Ishikawa (cell line): Measurements from ENCODE around the gene GARIN3.

Experiments
- CEBPB ChIP-seq: IDR thresholded peaks from 2 replicates; pipeline ENCODE4 v1.6.1; 2012
- CREB1 ChIP-seq: IDR thresholded peaks from 2 replicates; pipeline ENCODE4 v1.6.1; 2012; ENCODE audit warnings: low read depth
- EGR1 ChIP-seq: IDR thresholded peaks from 2 replicates; pipeline ENCODE4 v1.6.1; 2012
- EP300 ChIP-seq: IDR thresholded peaks from 2 replicates; pipeline ENCODE4 v1.6.1; 2012; ENCODE audit warnings: borderline replicate concordance
- FOXM1 ChIP-seq: IDR thresholded peaks from 2 replicates; pipeline ENCODE4 v1.6.1; 2012; ENCODE audit warnings: low read depth, borderline replicate concordance
- NFIC ChIP-seq: IDR thresholded peaks from 2 replicates; pipeline ENCODE4 v1.6.1; 2012
- RAD21 ChIP-seq: IDR thresholded peaks from 2 replicates; pipeline ENCODE4 v1.6.1; 2012; ENCODE audit warnings: low read depth
- TAF1 ChIP-seq: IDR thresholded peaks from 2 replicates; pipeline ENCODE4 v1.6.1; 2012; ENCODE audit warnings: low read depth, mild to moderate bottlenecking
- TCF12 ChIP-seq: IDR thresholded peaks from 2 replicates; pipeline ENCODE4 v1.6.1; 2012; ENCODE audit warnings: low read depth
- TEAD4 ChIP-seq: IDR thresholded peaks from 2 replicates; pipeline ENCODE4 v1.6.1; 2012
- YY1 ChIP-seq: IDR thresholded peaks from 2 replicates; pipeline ENCODE4 v1.6.1; 2012; ENCODE audit warnings: low read depth
- ZBTB7A ChIP-seq: IDR thresholded peaks from 2 replicates; pipeline ENCODE4 v1.6.1; 2012; ENCODE audit warnings: low read depth
- TF ChIP-seq, protein P1 (sequence below): IDR thresholded peaks from 2 replicates; pipeline ENCODE4 v1.6.1; 2012
- TF ChIP-seq, protein P2 (sequence below): IDR thresholded peaks from 2 replicates; pipeline ENCODE4 v1.6.1; 2012
- TF ChIP-seq, protein P3 (sequence below): IDR thresholded peaks from 2 replicates; pipeline ENCODE4 v1.6.1; 2012; ENCODE audit warnings: low read depth, mild to moderate bottlenecking

GARIN3 gene

GRCh38 chr5:157214415-157214814 is 48.4 kb upstream of the GARIN3 start:
- TF ChIP-seq FOXM1 (no peak), EP300 (no peak), CREB1 (no peak), RAD21 (no peak)
- TF ChIP-seq, protein P1, sequence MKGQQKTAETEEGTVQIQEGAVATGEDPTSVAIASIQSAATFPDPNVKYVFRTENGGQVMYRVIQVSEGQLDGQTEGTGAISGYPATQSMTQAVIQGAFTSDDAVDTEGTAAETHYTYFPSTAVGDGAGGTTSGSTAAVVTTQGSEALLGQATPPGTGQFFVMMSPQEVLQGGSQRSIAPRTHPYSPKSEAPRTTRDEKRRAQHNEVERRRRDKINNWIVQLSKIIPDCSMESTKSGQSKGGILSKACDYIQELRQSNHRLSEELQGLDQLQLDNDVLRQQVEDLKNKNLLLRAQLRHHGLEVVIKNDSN = no peak

- no peak for TF ChIP-seq TCF12
- no peak for TF ChIP-seq CEBPB
- TF ChIP-seq TEAD4 = no peak
- no peak for TF ChIP-seq RAD21
- TF ChIP-seq FOXM1 = no peak
- no peak for TF ChIP-seq TAF1
- TF ChIP-seq, protein P2, sequence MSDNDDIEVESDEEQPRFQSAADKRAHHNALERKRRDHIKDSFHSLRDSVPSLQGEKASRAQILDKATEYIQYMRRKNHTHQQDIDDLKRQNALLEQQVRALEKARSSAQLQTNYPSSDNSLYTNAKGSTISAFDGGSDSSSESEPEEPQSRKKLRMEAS = no peak
- TF ChIP-seq ZBTB7A = no peak
- TF ChIP-seq CREB1 = no peak
- TF ChIP-seq YY1 = no peak
Observed at GRCh38 chr5:157213527-157214243, 47.6 kb upstream of the GARIN3 start.

DNA sequence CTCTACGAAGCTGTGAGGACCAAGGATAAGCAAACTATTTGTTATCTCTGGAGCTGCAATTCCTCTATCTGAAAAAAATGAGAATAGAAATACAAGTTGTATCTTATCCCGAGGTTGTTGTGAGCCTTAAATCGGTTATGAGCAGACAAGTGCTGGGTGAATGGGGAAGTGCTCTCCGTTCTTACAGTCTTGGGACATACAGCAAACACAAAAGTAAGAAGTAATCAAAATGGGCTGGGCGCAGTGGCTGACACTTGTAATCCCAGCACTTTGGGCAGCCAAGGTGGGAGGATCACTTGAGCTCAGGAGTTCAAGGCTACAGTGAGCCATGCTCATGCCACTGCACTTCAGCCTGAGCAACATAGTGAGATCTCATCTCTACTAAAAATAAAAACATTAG is 46.2 kb upstream of the GARIN3 start:
- TF ChIP-seq TEAD4 (no peak), YY1 (no peak), EP300 (no peak), RAD21 (no peak)
- TF ChIP-seq, protein P1 = no peak
- TF ChIP-seq, protein P3, sequence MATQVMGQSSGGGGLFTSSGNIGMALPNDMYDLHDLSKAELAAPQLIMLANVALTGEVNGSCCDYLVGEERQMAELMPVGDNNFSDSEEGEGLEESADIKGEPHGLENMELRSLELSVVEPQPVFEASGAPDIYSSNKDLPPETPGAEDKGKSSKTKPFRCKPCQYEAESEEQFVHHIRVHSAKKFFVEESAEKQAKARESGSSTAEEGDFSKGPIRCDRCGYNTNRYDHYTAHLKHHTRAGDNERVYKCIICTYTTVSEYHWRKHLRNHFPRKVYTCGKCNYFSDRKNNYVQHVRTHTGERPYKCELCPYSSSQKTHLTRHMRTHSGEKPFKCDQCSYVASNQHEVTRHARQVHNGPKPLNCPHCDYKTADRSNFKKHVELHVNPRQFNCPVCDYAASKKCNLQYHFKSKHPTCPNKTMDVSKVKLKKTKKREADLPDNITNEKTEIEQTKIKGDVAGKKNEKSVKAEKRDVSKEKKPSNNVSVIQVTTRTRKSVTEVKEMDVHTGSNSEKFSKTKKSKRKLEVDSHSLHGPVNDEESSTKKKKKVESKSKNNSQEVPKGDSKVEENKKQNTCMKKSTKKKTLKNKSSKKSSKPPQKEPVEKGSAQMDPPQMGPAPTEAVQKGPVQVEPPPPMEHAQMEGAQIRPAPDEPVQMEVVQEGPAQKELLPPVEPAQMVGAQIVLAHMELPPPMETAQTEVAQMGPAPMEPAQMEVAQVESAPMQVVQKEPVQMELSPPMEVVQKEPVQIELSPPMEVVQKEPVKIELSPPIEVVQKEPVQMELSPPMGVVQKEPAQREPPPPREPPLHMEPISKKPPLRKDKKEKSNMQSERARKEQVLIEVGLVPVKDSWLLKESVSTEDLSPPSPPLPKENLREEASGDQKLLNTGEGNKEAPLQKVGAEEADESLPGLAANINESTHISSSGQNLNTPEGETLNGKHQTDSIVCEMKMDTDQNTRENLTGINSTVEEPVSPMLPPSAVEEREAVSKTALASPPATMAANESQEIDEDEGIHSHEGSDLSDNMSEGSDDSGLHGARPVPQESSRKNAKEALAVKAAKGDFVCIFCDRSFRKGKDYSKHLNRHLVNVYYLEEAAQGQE = no peak
- TF ChIP-seq, protein P2 = no peak

DNA sequence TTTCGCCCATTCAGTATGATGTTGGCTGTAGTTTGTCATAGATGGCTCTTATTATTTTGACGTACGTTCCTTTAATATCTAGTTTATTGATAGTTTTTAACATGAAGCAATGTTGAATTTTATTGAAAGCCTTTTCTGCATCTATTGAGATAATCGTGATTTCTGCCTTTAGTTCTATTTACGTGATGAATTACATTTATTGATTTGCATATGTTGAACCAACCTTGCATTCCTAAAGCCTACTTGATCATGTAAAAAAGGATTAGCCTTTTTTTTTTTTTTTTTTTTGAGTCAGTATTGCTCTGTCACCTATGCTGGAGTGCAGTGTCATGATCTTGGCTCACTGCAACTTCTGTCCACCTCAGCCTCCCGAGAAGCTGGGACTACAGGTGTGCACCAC is 39.6 kb upstream of the GARIN3 start:
- TF ChIP-seq EGR1 (no peak), ZBTB7A (no peak), TEAD4 (no peak), FOXM1 (no peak), NFIC (no peak), EP300 (no peak), CEBPB (no peak), CREB1 (no peak), RAD21 (no peak), YY1 (no peak)
- TF ChIP-seq, protein P1 = no peak
- TF ChIP-seq, protein P3 = no peak

GRCh38 chr5:157204765-157205164 is 38.7 kb upstream of the GARIN3 start:
- TF ChIP-seq, protein P2 = no peak
- TF ChIP-seq, protein P3 = no peak
- TF ChIP-seq RAD21 (no peak), YY1 (no peak), TCF12 (no peak), NFIC (no peak), EP300 (no peak), CREB1 (no peak), EGR1 (no peak)
- TF ChIP-seq, protein P1 = no peak
